ENCODE results near the gene TUSC1.
A peak's percentile ranks its signal among the peaks of the same experiment; 100 is the strongest.
"Not testable (repeated sequence)": the region's sequence is repeated elsewhere in the genome, so short reads cannot be mapped to it uniquely, and the experiment has no call there.

Gene TUSC1

GRCh38 chr9:25678147-25678666, at the start of gene TUSC1:
TUSC1 (minus strand) TSS chr9:25678444; CDS start chr9:25678312, 132 bp downstream.
- Mint-ChIP-seq H3K9me3 (peaks cover 0 to 8% of the 10 kb centered on the region in 2 donors), H3K4me1 (no peaks in the 10 kb centered on the region), H3K4me3 (peak within 1 kb of the TSS; percentile 49 to 55), H3K27me3 (peaks cover 14% of the 10 kb centered on the region), H3K27ac (peak within 1 kb of the TSS in 1 of 2 donors; percentile 25)
- peak; percentile 77 for ATAC-seq
- peak in 1 of 2 donors; percentile 21 for DNase-seq

GRCh38 chr9:25726871-25727410, 48.7 kb upstream of the TUSC1 start:
- Mint-ChIP-seq H3K4me3 (no peak overlapping the region), H3K27ac (no peak overlapping the region), H3K9me3 (peaks cover 0 to 9% of the 10 kb centered on the region in 2 donors), H3K4me1 (no peaks in the 10 kb centered on the region), H3K27me3 (no peaks in the 10 kb centered on the region)
- ATAC-seq (no peak), DNase-seq (no peak)

DNA sequence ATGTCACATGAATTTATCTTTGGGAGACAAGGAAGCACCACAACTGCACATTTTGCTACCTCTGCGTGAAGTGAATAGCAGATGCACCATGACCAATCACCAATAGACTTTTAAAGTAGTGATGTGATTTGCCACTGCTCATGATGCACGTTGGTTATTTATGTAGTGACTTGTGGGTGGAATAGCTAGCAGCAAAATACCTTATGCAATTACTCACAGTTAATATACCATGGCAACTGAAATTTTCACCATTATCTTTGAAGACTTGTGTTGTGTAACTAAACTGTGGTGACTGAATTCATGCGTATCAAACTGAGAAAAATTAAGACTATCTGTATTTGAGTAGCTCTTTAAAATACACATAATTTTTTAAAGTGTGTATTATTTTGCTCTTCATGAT, 46.2 kb upstream of the TUSC1 start:
- Mint-ChIP-seq H3K27ac (no peak overlapping the region), H3K4me1 (no peaks in the 10 kb centered on the region), H3K9me3 (peaks cover 0 to under 1% of the 10 kb centered on the region in 2 donors), H3K4me3 (no peak overlapping the region), H3K27me3 (no peaks in the 10 kb centered on the region)
- DNase-seq, result no peak
- no peak for ATAC-seq

DNA sequence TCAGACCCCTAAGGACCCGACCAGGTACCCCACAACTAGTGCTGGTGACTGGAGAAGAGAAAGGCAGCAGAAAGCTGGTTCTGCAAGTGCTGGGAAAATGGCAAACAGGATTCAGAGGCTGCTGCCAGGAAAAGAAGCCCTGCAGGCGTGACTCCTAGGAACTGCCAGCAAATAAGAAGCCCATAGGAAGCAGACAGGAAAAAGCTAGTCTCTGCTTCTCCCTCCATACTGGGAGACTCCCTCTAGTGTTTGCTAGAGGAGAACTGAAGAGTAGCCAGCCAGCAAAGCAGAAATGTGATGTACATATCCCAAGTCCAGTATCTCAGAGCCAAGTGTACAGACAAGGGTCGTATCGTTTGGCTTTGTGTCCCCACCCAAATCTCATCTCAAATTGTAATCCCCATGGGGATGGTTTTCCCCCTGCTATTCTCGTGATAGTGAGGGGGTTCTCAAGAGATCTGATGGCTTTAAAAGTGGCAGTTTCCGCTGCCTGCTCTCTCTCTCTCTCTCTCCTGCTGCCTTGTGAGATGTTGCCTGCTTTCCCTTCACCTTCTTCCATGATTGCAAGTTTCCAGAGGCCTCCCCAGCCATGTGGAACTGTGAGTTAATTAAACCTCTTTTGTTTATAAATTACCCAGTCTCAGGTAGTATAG, 38.1 kb upstream of the TUSC1 start:
- H3K9me3 Mint-ChIP-seq, result peaks cover 0 to 23% of the 10 kb centered on the region in 2 donors
- no peak overlapping the region for H3K27ac Mint-ChIP-seq
- no peak for DNase-seq
- H3K27me3 Mint-ChIP-seq, result no peaks in the 10 kb centered on the region
- no peaks in the 10 kb centered on the region for H3K4me1 Mint-ChIP-seq
- no peak for ATAC-seq
- no peak overlapping the region for H3K4me3 Mint-ChIP-seq

GRCh38 chr9:25709941-25710340, 31.7 kb upstream of the TUSC1 start:
- ATAC-seq, result no peak
- DNase-seq, result no peak
- no peak overlapping the region for H3K4me3 Mint-ChIP-seq
- H3K9me3 Mint-ChIP-seq, result no peaks in the 10 kb centered on the region
- H3K27ac Mint-ChIP-seq, result no peak overlapping the region
- H3K27me3 Mint-ChIP-seq, result no peaks in the 10 kb centered on the region
- no peaks in the 10 kb centered on the region for H3K4me1 Mint-ChIP-seq

DNA sequence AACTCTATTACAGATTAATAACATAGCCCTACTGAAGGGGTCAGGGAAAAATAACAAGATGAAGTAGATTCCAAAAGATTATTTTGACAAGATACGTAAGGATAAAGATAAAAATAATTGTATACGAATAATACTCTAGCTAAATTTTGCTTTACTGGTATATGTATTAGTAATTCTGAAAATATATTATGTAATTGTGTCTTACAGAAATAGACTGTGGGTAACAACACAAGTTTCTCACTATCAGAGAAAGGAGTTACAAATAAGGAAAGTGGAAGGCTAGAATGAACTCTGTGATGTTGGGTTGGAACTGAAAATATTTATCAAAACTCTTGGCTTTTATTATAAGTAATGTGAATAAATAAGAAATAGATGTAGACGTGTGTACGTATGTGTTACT, 26.6 kb upstream of the TUSC1 start:
- DNase-seq (no peak), ATAC-seq (no peak)
- H3K27me3 Mint-ChIP-seq, result no peaks in the 10 kb centered on the region
- no peaks in the 10 kb centered on the region for H3K9me3 Mint-ChIP-seq
- no peak overlapping the region for H3K4me3 Mint-ChIP-seq
- no peak overlapping the region for H3K27ac Mint-ChIP-seq
- no peaks in the 10 kb centered on the region for H3K4me1 Mint-ChIP-seq

- Mint-ChIP-seq H3K4me3 (no peak overlapping the region), H3K27me3 (no peaks in the 10 kb centered on the region), H3K4me1 (no peaks in the 10 kb centered on the region), H3K27ac (no peak overlapping the region), H3K9me3 (no peaks in the 10 kb centered on the region)
- ATAC-seq (no peak), DNase-seq (no peak)
Observed at GRCh38 chr9:25703701-25704357, 25.6 kb upstream of the TUSC1 start.

- DNase-seq, result no peak
- Mint-ChIP-seq H3K4me3 (no peak overlapping the region), H3K9me3 (no peaks in the 10 kb centered on the region), H3K27ac (no peak overlapping the region), H3K27me3 (no peaks in the 10 kb centered on the region), H3K4me1 (no peaks in the 10 kb centered on the region)
- ATAC-seq, result no peak
Observed at GRCh38 chr9:25702536-25702935, 24.3 kb upstream of the TUSC1 start.

GRCh38 chr9:25700899-25701298, 22.7 kb upstream of the TUSC1 start:
- H3K9me3 Mint-ChIP-seq, H3K27me3 Mint-ChIP-seq, ATAC-seq, H3K4me3 Mint-ChIP-seq, H3K27ac Mint-ChIP-seq, DNase-seq, H3K4me1 Mint-ChIP-seq: not testable (repeated sequence)

- H3K4me3 Mint-ChIP-seq, result no peak overlapping the region
- H3K27ac Mint-ChIP-seq, result no peak overlapping the region
- no peaks in the 10 kb centered on the region for H3K9me3 Mint-ChIP-seq
- ATAC-seq, result no peak
- H3K4me1 Mint-ChIP-seq, result no peaks in the 10 kb centered on the region
- H3K27me3 Mint-ChIP-seq, result no peaks in the 10 kb centered on the region
- DNase-seq, result no peak
Observed at GRCh38 chr9:25700430-25700829, 22.2 kb upstream of the TUSC1 start.

- Mint-ChIP-seq H3K9me3 (peaks cover 0 to 7% of the 10 kb centered on the region in 2 donors), H3K4me3 (no peak overlapping the region), H3K4me1 (no peaks in the 10 kb centered on the region), H3K27ac (no peak overlapping the region), H3K27me3 (no peaks in the 10 kb centered on the region)
- DNase-seq, result no peak
- ATAC-seq, result no peak
Observed at GRCh38 chr9:25691786-25692185, 13.5 kb upstream of the TUSC1 start.

GRCh38 chr9:25684321-25684720, 6.1 kb upstream of the TUSC1 start:
- ATAC-seq, result no peak
- Mint-ChIP-seq H3K4me3 (no peak overlapping the region), H3K27me3 (no peaks in the 10 kb centered on the region), H3K27ac (no peak overlapping the region), H3K4me1 (no peaks in the 10 kb centered on the region), H3K9me3 (peaks cover 10 to 12% of the 10 kb centered on the region in 2 donors)
- DNase-seq, result no peak

DNA sequence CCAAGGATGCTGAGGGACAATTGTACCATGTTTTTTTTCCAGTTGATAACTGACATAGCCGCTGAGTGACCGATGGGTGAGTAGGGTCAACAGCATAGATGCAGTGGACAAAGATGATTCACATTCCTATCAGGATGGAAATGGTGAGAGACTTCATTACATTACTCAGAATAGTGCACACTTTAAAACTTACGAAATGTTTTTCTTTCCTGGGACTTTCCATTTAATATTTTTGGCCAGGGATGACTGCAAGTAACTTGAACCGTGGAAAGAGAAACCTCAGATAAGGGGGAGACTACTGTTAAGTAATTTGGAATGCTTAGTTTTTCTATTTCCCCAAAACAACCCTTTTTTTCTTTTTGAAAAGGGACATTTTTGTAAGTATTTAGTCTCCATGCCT, 3.0 kb upstream of the TUSC1 start:
- H3K9me3 Mint-ChIP-seq, result peaks cover 10 to 12% of the 10 kb centered on the region in 2 donors
- H3K4me3 Mint-ChIP-seq, result no peak overlapping the region
- ATAC-seq (no peak), DNase-seq (no peak)
- no peaks in the 10 kb centered on the region for H3K4me1 Mint-ChIP-seq
- peaks cover 9% of the 10 kb centered on the region for H3K27me3 Mint-ChIP-seq
- no peak overlapping the region for H3K27ac Mint-ChIP-seq

GRCh38 chr9:25678846-25679360, 659 bp upstream of the TUSC1 start:
- peaks cover 6 to 10% of the 10 kb centered on the region in 2 donors for H3K9me3 Mint-ChIP-seq
- no peak overlapping the region for H3K27ac Mint-ChIP-seq
- H3K27me3 Mint-ChIP-seq, result peaks cover 14% of the 10 kb centered on the region
- ATAC-seq, result no peak
- no peak overlapping the region for H3K4me3 Mint-ChIP-seq
- DNase-seq, result no peak
- H3K4me1 Mint-ChIP-seq, result no peaks in the 10 kb centered on the region

- peaks cover 14% of the 10 kb centered on the region for H3K27me3 Mint-ChIP-seq
- ATAC-seq (peak; percentile 69), DNase-seq (peak; percentile 7 to 31)
- peaks cover 0 to 2% of the 10 kb centered on the region in 2 donors for H3K9me3 Mint-ChIP-seq
- H3K4me3 Mint-ChIP-seq, result peak overlapping the region; percentile 49 to 55
- H3K4me1 Mint-ChIP-seq, result no peaks in the 10 kb centered on the region
- peak overlapping the region in 1 of 2 donors; percentile 25 for H3K27ac Mint-ChIP-seq
Observed at GRCh38 chr9:25677301-25678146, 720 bp downstream of the TUSC1 start.
